Effector CD4-positive, alpha-beta T cell (primary cell): Measurements from ENCODE around the gene SPAG4.

Source experiments
- DNase-seq: peaks from one replicate; pipeline ENCODE4 v3.0.0-alpha.2; 2020

Gene SPAG4

GRCh38 chr20:35600176-35600992 lies 15.2 kb upstream of the SPAG4 start:
- no peak for DNase-seq

- peak; percentile 71 for DNase-seq
Observed at GRCh38 chr20:35600993-35601973, 14.3 kb upstream of the SPAG4 start.

- no peak for DNase-seq
Observed at GRCh38 chr20:35601990-35602389, 13.6 kb upstream of the SPAG4 start.

- DNase-seq: no peak
Observed at GRCh38 chr20:35602851-35603495, 12.7 kb upstream of the SPAG4 start.

- no peak for DNase-seq
Observed at GRCh38 chr20:35603695-35604448, 11.8 kb upstream of the SPAG4 start.

GRCh38 chr20:35604449-35604747 lies 11.2 kb upstream of the SPAG4 start:
- no peak for DNase-seq

GRCh38 chr20:35606127-35606526 lies 9.5 kb upstream of the SPAG4 start:
- DNase-seq: no peak

GRCh38 chr20:35607003-35607735 lies 8.5 kb upstream of the SPAG4 start:
- no peak for DNase-seq

- DNase-seq: no peak
Observed at GRCh38 chr20:35610833-35611427, 4.7 kb upstream of the SPAG4 start.

- no peak for DNase-seq
Observed at GRCh38 chr20:35611482-35611881, 4.1 kb upstream of the SPAG4 start.

- peak; percentile 37 for DNase-seq
Observed at GRCh38 chr20:35616465-35617396, 1.1 kb downstream of the SPAG4 start.

- DNase-seq: peak; percentile 16
Observed at GRCh38 chr20:35617397-35618262, 2.0 kb downstream of the SPAG4 start.

GRCh38 chr20:35618263-35619131 lies 2.9 kb downstream of the SPAG4 start:
- DNase-seq: no peak

GRCh38 chr20:35619196-35620095 lies 3.8 kb downstream of the SPAG4 start:
- DNase-seq: peak; percentile 67

GRCh38 chr20:35620818-35621559 lies 5.4 kb downstream of the SPAG4 start:
- DNase-seq: no peak

GRCh38 chr20:35621560-35621946 lies 5.9 kb downstream of the SPAG4 start:
- no peak for DNase-seq
